HG03460 (cell line): ENCODE results near the gene BNIP3.

Experiments used
- ATAC-seq: cut with Tn5 transposase; IDR thresholded peaks from one replicate; pipeline ENCODE4 v1.9.1; 2021; ENCODE audit not compliant: unreplicated experiment

BNIP3 gene

GRCh38 chr10:131981429-131982184, at the start of gene BNIP3:
Gene BNIP3 (minus strand): TSS chr10:131981923. CDS start chr10:131981806, 117 bp downstream.
- peak; percentile 78 for ATAC-seq

GRCh38 chr10:132030898-132031463, 49.3 kb upstream of the BNIP3 start:
- no peak for ATAC-seq

DNA sequence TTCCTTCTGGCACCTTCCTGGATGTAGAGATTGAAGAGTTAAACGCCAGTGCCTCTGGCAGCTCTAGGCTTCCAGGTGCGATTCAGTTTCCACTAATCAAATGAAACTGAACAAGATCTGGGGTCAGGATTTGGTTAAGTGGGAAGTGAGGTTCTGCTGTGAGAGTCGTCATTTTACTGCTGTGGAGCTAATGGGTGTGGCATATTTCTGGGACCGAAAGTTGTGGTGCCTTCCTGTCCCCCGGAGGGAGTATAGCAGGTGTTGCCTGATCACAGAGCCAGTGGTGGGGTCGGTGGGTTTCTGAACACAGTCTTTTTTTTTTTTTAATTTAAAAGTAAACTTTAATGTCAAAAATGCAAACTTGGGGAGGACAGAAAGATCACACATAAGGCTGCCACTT, 47.0 kb upstream of the BNIP3 start:
- no peak for ATAC-seq

- no peak for ATAC-seq
These were observed 45.8 kb upstream of the BNIP3 start for GRCh38 chr10:132027423-132027983.

- ATAC-seq, result peak; percentile 68
These were observed 41.5 kb upstream of the BNIP3 start for GRCh38 chr10:132023092-132023811.

DNA sequence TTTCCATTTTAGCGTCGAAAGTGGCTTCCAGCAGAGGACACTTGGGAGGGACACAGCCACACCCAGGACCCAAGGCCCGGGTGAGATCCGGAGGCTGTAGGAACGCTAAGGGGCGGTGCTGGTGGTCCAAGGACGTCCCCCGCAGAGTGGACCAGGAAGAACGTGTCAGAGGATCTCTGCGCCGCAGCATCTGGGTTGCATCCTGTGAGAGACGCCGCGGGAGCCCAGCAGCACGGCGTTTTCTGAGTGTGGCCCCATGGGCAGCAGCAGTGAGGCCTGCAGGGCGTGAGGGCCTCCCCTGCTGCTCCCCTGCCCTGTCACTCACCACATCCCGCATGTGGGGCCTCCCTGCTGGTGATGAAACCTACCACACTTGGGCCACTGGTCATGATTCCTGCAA, 40.5 kb upstream of the BNIP3 start:
- ATAC-seq, result no peak

- ATAC-seq, result no peak
These were observed 39.9 kb upstream of the BNIP3 start for GRCh38 chr10:132021504-132022143.

DNA sequence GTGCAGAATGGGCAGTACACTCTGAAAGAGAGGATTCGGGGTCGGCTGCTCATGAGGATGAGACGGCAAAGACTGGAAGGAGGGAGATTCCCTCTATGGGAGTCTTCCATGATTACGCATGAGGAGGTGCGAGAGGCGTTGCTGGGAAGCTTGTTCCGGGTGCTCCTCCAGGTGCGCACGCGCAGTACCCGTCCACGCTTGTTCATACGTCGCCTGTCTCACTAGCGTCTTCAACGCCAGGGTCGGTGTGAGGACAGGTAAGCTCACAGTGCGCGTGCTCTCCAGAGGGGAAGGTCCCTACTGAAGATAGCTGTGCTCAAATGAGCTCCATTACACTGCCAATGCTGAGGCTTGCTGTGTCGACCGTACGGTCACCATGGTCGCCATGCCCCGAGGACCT, 39.3 kb upstream of the BNIP3 start:
- ATAC-seq, result no peak

GRCh38 chr10:132020456-132020855, 38.7 kb upstream of the BNIP3 start:
- no peak for ATAC-seq

- no peak for ATAC-seq
These were observed 37.6 kb upstream of the BNIP3 start for GRCh38 chr10:132019366-132019765.

DNA sequence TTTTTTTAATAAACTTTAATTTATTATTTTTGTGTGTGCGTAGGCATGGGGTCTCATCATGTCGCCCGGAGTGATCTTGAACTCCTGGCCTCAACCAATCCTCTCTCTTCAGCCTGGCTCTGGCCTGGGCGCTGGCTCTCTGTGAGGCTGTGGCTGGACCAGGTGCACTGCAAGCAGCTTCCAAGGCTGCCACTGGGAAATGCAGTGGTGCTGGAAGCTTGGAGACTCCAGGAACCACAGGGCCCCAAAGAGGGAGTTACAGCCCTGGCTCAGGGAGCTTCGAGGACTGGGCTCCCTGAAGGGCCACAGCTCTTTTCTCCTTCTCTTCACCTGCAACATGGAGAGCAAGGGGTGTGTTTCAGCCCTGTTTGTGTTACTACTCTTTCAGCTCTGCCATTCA, 36.7 kb upstream of the BNIP3 start:
- no peak for ATAC-seq

DNA sequence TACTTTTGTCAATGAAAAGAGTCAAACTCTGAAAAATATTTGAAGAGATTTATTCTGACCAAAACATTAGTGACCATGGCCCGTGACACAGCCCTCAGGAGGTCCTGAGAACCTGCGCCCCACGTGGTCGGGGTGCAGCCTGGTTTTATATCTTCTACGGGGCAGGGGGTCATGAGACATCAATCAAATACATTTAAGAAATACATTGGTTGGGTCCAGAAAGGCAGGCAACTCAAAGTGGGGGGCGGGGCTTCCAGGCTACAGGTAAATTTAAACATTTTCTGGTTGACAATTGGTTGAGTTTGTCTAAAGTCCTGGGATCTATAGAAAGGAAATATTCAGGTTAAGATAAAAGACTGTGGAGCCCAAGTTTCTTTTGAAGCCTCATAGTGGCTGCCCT, 34.8 kb upstream of the BNIP3 start:
- ATAC-seq, result no peak

GRCh38 chr10:132011445-132011844, 29.7 kb upstream of the BNIP3 start:
- no peak for ATAC-seq

DNA sequence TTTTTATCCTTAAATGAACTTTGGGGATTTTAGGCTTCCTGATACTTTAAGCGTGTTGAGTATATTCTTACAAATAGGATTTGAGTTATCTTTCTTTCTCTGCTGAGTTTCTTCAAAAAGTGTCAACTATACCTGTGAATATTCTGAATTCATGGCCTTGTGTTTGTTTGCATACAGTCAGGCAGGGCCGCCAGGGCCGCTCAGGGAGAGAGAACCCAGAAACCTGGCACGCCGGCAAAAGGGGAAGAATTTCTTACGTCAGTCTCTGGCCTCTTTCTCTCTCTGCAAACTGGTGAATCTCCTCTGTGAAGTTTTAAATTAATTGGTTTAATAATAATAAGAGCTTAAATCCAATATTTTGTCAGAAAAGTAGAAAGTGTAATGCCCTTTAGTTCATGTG, 29.3 kb upstream of the BNIP3 start:
- ATAC-seq, result no peak

GRCh38 chr10:132010483-132010882, 28.8 kb upstream of the BNIP3 start:
- no peak for ATAC-seq

GRCh38 chr10:132009575-132009974, 27.9 kb upstream of the BNIP3 start:
- ATAC-seq, result no peak

DNA sequence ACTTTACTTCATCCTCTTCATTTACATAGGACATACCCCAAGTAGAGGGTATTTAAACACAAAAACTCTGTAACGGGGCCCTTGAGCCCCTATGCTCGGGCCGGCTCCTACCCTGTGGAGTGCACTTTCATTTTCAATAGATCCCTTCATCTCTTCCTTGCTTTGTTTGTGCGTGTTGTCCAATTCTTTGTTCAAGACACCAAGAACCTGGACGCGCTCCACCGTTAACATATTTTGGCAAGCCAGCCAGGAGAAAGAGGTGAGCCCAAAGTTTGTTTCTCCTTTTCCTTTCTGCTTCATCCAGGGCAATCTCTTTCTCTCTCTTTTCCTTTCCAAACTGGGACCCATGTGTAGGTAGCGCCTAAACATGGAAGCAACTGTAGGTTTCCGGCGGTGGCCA, 26.0 kb upstream of the BNIP3 start:
- no peak for ATAC-seq

GRCh38 chr10:132006966-132007365, 25.2 kb upstream of the BNIP3 start:
- ATAC-seq, result no peak

DNA sequence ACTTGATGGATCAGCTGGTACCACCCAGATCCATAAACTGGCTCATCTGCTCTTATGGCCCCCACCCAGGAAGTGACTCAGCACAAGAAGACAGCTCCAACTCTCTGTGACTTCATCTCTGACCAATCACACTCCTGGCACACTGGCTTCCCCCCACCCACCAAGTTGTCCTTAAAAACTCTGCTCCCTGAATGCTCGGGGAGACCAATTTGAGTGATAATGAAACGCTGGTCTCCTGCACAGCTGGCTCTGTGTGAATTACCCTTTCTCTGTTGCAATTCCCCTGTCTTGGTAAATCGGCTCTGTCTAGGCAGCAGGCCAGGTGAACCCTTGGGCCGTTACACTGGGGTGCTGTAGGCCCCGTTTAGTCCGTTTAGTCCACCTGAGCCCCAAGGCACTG, 23.4 kb upstream of the BNIP3 start:
- no peak for ATAC-seq

- ATAC-seq, result no peak
These were observed 22.3 kb upstream of the BNIP3 start for GRCh38 chr10:132004052-132004451.

- ATAC-seq, result no peak
These were observed 21.7 kb upstream of the BNIP3 start for GRCh38 chr10:132003282-132003924.
